Mesenchymal stem cell (in vitro differentiated cells and primary cell): ENCODE results near the gene ZSWIM3.
A peak's percentile ranks its signal among the peaks of the same experiment; 100 is the strongest.
"Not testable (repeated sequence)": the region's sequence is repeated elsewhere in the genome, so short reads cannot be mapped to it uniquely, and the experiment has no call there.

Experiments
- DNase-seq: peaks from one replicate; pipeline ENCODE4 v3.0.0-alpha.2; 2013
- H2AFZ ChIP-seq: one replicate; pipeline ENCODE4 v1.6.1; 2013; ENCODE audit warnings: low read depth, mild to moderate bottlenecking, control low read depth, inconsistent platforms, low read length, moderate library complexity
- H2AK5ac ChIP-seq: 2 replicates; pipeline ENCODE4 v1.6.1; 2013; ENCODE audit warnings: low read length, moderate library complexity, mild to moderate bottlenecking, inconsistent platforms; ENCODE audit not compliant: severe bottlenecking
- H2BK120ac ChIP-seq: one replicate; pipeline ENCODE4 v1.6.1; 2013; ENCODE audit warnings: low read depth, mild to moderate bottlenecking, inconsistent platforms, low read length, moderate library complexity
- H2BK12ac ChIP-seq, 2 experiments: one replicate each; pipeline ENCODE4 v1.6.1; 2013; ENCODE audit warnings: inconsistent platforms in 2 of 2, low read length in 2 of 2, mild to moderate bottlenecking in 2 of 2, moderate library complexity in 2 of 2, control low read depth in 1 of 2
- H2BK15ac ChIP-seq: one replicate; pipeline ENCODE4 v1.6.1; 2013; ENCODE audit warnings: mild to moderate bottlenecking, low read depth, inconsistent platforms; ENCODE audit not compliant: poor library complexity, severe bottlenecking
- H2BK5ac ChIP-seq: 2 replicates; pipeline ENCODE4 v1.6.1; 2013; ENCODE audit warnings: low read depth, mild to moderate bottlenecking, low read length, control low read depth, inconsistent platforms; ENCODE audit not compliant: poor library complexity, severe bottlenecking
- H3K14ac ChIP-seq, 2 experiments: one replicate each; pipeline ENCODE4 v1.6.1; 2013; ENCODE audit warnings: inconsistent platforms in 2 of 2, low read length in 2 of 2, control low read depth in 1 of 2, mild to moderate bottlenecking in 1 of 2, moderate library complexity in 1 of 2
- H3K18ac ChIP-seq, 2 experiments: one replicate each; pipeline ENCODE4 v1.6.1; 2013; ENCODE audit warnings: inconsistent platforms in 2 of 2, low read length in 2 of 2, control low read depth in 1 of 2, low read depth in 1 of 2, mild to moderate bottlenecking in 1 of 2
- H3K23ac ChIP-seq, 2 experiments: one replicate each; pipeline ENCODE4 v1.6.1; 2013; ENCODE audit warnings: inconsistent platforms in 2 of 2, low read length in 2 of 2, mild to moderate bottlenecking in 2 of 2, moderate library complexity in 2 of 2, control low read depth in 1 of 2
- H3K27ac ChIP-seq: 2 replicates; pipeline ENCODE4 v1.5.1; 2013; ENCODE audit warnings: mild to moderate bottlenecking, moderate library complexity, low read length, control low read depth, inconsistent platforms; ENCODE audit not compliant: poor library complexity, severe bottlenecking
- H3K27me3 ChIP-seq, 2 experiments: 2 replicates each; pipeline versions ENCODE4 v1.6.1 to v1.7.0; 2013; ENCODE audit warnings: low read length in 2 of 2, mild to moderate bottlenecking in 2 of 2, moderate library complexity in 2 of 2, control low read depth in 1 of 2, inconsistent platforms in 1 of 2; ENCODE audit not compliant: control insufficient read depth in 1 of 2, insufficient read depth in 1 of 2
- H3K36me3 ChIP-seq, 2 experiments: 2 replicates each; pipeline versions ENCODE4 v1.6.1 to v1.7.0; 2013; ENCODE audit warnings: low read length in 2 of 2, control low read depth in 1 of 2, inconsistent platforms in 1 of 2, low read depth in 1 of 2, mild to moderate bottlenecking in 1 of 2; ENCODE audit not compliant: insufficient read depth in 2 of 2, control insufficient read depth in 1 of 2
- H3K4ac ChIP-seq, 2 experiments: one replicate each; pipeline ENCODE4 v1.6.1; 2013; ENCODE audit warnings: inconsistent platforms in 2 of 2, low read length in 2 of 2, mild to moderate bottlenecking in 2 of 2, moderate library complexity in 2 of 2, control low read depth in 1 of 2, low read depth in 1 of 2
- H3K4me1 ChIP-seq: 2 replicates; pipeline ENCODE4 v1.6.1; 2013; ENCODE audit warnings: low read depth, low read length, control low read depth; ENCODE audit not compliant: control insufficient read depth, insufficient read depth
- H3K4me2 ChIP-seq: 2 replicates; pipeline ENCODE4 v1.6.1; 2013; ENCODE audit warnings: low read length, mild to moderate bottlenecking, inconsistent platforms; ENCODE audit not compliant: poor library complexity, severe bottlenecking
- H3K4me3 ChIP-seq, 2 experiments: 2 replicates each; pipeline versions ENCODE4 v1.5.1 to v1.7.0; 2013; ENCODE audit warnings: low read length in 2 of 2, mild to moderate bottlenecking in 2 of 2, control low read depth in 1 of 2, low read depth in 1 of 2; ENCODE audit not compliant: insufficient read depth in 1 of 2
- H3K79me1 ChIP-seq: replicated peaks from 2 replicates; pipeline ENCODE4 v1.6.1; 2013; ENCODE audit warnings: mild to moderate bottlenecking, control low read depth, low read length, inconsistent platforms; ENCODE audit not compliant: poor library complexity, severe bottlenecking
- H3K9ac ChIP-seq: 2 replicates; pipeline ENCODE4 v1.7.0; 2013; ENCODE audit warnings: mild to moderate bottlenecking, low read length, moderate library complexity
- H3K9me3 ChIP-seq: 2 replicates; pipeline ENCODE4 v1.7.0; 2013; ENCODE audit warnings: mild to moderate bottlenecking, low read length; ENCODE audit not compliant: control insufficient read depth
- H4K8ac ChIP-seq: one replicate; pipeline ENCODE4 v1.6.1; 2013; ENCODE audit warnings: inconsistent platforms, mild to moderate bottlenecking, low read length, moderate library complexity
- H4K91ac ChIP-seq: one replicate; pipeline ENCODE4 v1.6.1; 2013; ENCODE audit warnings: mild to moderate bottlenecking, low read length, inconsistent platforms
- WGBS: methylation state at CpG from one replicate; pipeline ENCODE4 v1.1.7; 2013; ENCODE audit warnings: mixed read lengths; 5-methylcytosine and 5-hydroxymethylcytosine counted together

ZSWIM3 gene

GRCh38 chr20:45827030-45827652, 30.3 kb upstream of the ZSWIM3 start, which contains the start of gene TNNC2:
Gene TNNC2 (minus strand): TSS chr20:45827312. CDS start chr20:45827248, 64 bp downstream.
- no peak within 1 kb of the TSS for H3K27ac ChIP-seq
- H3K4me2 ChIP-seq, result no peak within 1 kb of the TSS
- no peak within 1 kb of the TSS for H3K4ac ChIP-seq
- no peaks in the 10 kb centered on the region for H3K79me1 ChIP-seq
- H3K23ac ChIP-seq, result no peak within 1 kb of the TSS
- H2BK120ac ChIP-seq, result no peak within 1 kb of the TSS
- H4K91ac ChIP-seq, result no peak within 1 kb of the TSS
- peaks cover 12 to 13% of the 10 kb centered on the region in 2 experiments for H3K27me3 ChIP-seq
- H3K36me3 ChIP-seq, result no peaks in the 10 kb centered on the region
- H3K14ac ChIP-seq, result no peak within 1 kb of the TSS
- DNase-seq, result no peak
- H2BK5ac ChIP-seq, result no peak within 1 kb of the TSS
- H3K9ac ChIP-seq, result peak within 1 kb of the TSS; percentile 64
- H3K18ac ChIP-seq, result peak within 1 kb of the TSS in 1 of 2 experiments; percentile 26
- peaks cover 25% of the 10 kb centered on the region for H3K4me1 ChIP-seq
- H2BK12ac ChIP-seq, result peak within 1 kb of the TSS in 1 of 2 experiments; percentile 60
- no peak within 1 kb of the TSS for H3K4me3 ChIP-seq
- no peak within 1 kb of the TSS for H4K8ac ChIP-seq
- H2AK5ac ChIP-seq, result no peak within 1 kb of the TSS
- H3K9me3 ChIP-seq, result no peaks in the 10 kb centered on the region
- H2AFZ ChIP-seq, result no peak within 1 kb of the TSS
- H2BK15ac ChIP-seq, result no peak within 1 kb of the TSS
- WGBS, result 90% methylated on average over 8 of the region's 8 CpGs

- Histone ChIP-seq H3K4ac (no peak overlapping the region), H2BK120ac (no peak overlapping the region), H3K14ac (no peak overlapping the region), H4K91ac (no peak overlapping the region), H3K27ac (no peak overlapping the region), H3K23ac (no peak overlapping the region), H3K4me3 (no peak overlapping the region), H3K79me1 (no peaks in the 10 kb centered on the region), H3K4me2 (no peak overlapping the region), H4K8ac (no peak overlapping the region), H2BK12ac (no peak overlapping the region), H3K27me3 (peaks cover 8 to 12% of the 10 kb centered on the region in 2 experiments), H3K4me1 (peaks cover 23% of the 10 kb centered on the region), H3K36me3 (no peaks in the 10 kb centered on the region), H2BK5ac (no peak overlapping the region), H3K9me3 (no peaks in the 10 kb centered on the region), H2BK15ac (no peak overlapping the region), H2AK5ac (no peak overlapping the region), H2AFZ (no peak overlapping the region), H3K9ac (no peak overlapping the region), H3K18ac (no peak overlapping the region)
- WGBS, result 92% methylated on average over 6 of the region's 6 CpGs
- DNase-seq, result no peak
Observed at GRCh38 chr20:45827712-45828111, 29.7 kb upstream of the ZSWIM3 start.

- Histone ChIP-seq H3K79me1 (no peaks in the 10 kb centered on the region), H3K18ac (no peak overlapping the region), H3K27ac (no peak overlapping the region), H3K9me3 (no peaks in the 10 kb centered on the region), H3K9ac (no peak overlapping the region), H3K4me3 (no peak overlapping the region), H4K8ac (peak overlapping the region; percentile 28), H3K36me3 (no peaks in the 10 kb centered on the region), H2AK5ac (peak overlapping the region; percentile 31), H3K27me3 (peaks cover 0 to 6% of the 10 kb centered on the region in 2 experiments), H2BK12ac (no peak overlapping the region), H4K91ac (no peak overlapping the region), H2BK15ac (no peak overlapping the region), H3K4ac (no peak overlapping the region), H3K14ac (no peak overlapping the region), H2AFZ (no peak overlapping the region), H3K23ac (no peak overlapping the region), H3K4me1 (peaks cover 22% of the 10 kb centered on the region), H2BK5ac (peak overlapping the region; percentile 10), H2BK120ac (no peak overlapping the region), H3K4me2 (no peak overlapping the region)
- DNase-seq, result no peak
- WGBS, result 49% methylated on average over 2 of the region's 2 CpGs
Observed at GRCh38 chr20:45828589-45828988, 28.8 kb upstream of the ZSWIM3 start.

- H3K14ac ChIP-seq, H3K9ac ChIP-seq, H3K4me2 ChIP-seq, DNase-seq, H2AFZ ChIP-seq, H2BK15ac ChIP-seq, H3K4ac ChIP-seq, H3K4me3 ChIP-seq, H3K79me1 ChIP-seq, H3K18ac ChIP-seq, H3K9me3 ChIP-seq, H2AK5ac ChIP-seq, H2BK12ac ChIP-seq, H3K23ac ChIP-seq, H2BK120ac ChIP-seq, H3K27ac ChIP-seq, H4K8ac ChIP-seq, H4K91ac ChIP-seq, H3K27me3 ChIP-seq, H2BK5ac ChIP-seq, H3K36me3 ChIP-seq: not testable (repeated sequence)
- WGBS, result 92% methylated on average over 4 of the region's 4 CpGs
- H3K4me1 ChIP-seq, result peaks cover 20% of the 10 kb centered on the region
Observed at GRCh38 chr20:45829673-45830106, 27.7 kb upstream of the ZSWIM3 start.
